OCI-LY7 (cell line): ENCODE results near the gene TFB1M.

Source experiments
- EZH2phosphoT487 ChIP-seq: fragments of 200-600 bp; sonication (generic); IDR thresholded peaks from 2 replicates; pipeline ENCODE4 v1.6.1; 2018; ENCODE audit warnings: low read depth, borderline replicate concordance, mild to moderate bottlenecking, mixed run types, antibody characterized with exemption, low read length, moderate library complexity, mixed read lengths
- TF ChIP-seq, protein P1 (sequence below): fragments of 200-600 bp; sonication (generic); conservative IDR thresholded peaks from 2 replicates; pipeline ENCODE4 v1.5.1; 2014; ENCODE audit warnings: mild to moderate bottlenecking, antibody characterized with exemption, low read length, moderate library complexity, mixed read lengths

- TF ChIP-seq EZH2phosphoT487 = no peak
- TF ChIP-seq, protein P1, sequence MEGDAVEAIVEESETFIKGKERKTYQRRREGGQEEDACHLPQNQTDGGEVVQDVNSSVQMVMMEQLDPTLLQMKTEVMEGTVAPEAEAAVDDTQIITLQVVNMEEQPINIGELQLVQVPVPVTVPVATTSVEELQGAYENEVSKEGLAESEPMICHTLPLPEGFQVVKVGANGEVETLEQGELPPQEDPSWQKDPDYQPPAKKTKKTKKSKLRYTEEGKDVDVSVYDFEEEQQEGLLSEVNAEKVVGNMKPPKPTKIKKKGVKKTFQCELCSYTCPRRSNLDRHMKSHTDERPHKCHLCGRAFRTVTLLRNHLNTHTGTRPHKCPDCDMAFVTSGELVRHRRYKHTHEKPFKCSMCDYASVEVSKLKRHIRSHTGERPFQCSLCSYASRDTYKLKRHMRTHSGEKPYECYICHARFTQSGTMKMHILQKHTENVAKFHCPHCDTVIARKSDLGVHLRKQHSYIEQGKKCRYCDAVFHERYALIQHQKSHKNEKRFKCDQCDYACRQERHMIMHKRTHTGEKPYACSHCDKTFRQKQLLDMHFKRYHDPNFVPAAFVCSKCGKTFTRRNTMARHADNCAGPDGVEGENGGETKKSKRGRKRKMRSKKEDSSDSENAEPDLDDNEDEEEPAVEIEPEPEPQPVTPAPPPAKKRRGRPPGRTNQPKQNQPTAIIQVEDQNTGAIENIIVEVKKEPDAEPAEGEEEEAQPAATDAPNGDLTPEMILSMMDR = no peak
Observed at GRCh38 chr6:155310596-155310995, 3.7 kb downstream of the TFB1M start.
